Measurements from ENCODE around the gene AXIN2.
A peak's percentile ranks its signal among the peaks of the same experiment; 100 is the strongest.
"Not testable (repeated sequence)": the region's sequence is repeated elsewhere in the genome, so short reads cannot be mapped to it uniquely, and the experiment has no call there.

AXIN2 gene

GRCh38 chr17:65495122-65496055, 66.1 kb downstream of the AXIN2 start:
- H3K4me3 ChIP-seq = no peak overlapping the region
- no peak for TF ChIP-seq CTCF (IDR thresholded peaks at IDR 0.05)
- H3K27ac ChIP-seq = no peak overlapping the region
- no peak for DNase-seq (ENCODE audit: low spot score)

- DNase-seq (ENCODE audit: low spot score) = no peak
- Histone ChIP-seq H3K4me3 (no peak overlapping the region), H3K27ac (no peak overlapping the region)
- no peak for TF ChIP-seq CTCF (IDR thresholded peaks at IDR 0.05)
These were observed 71.9 kb downstream of the AXIN2 start for GRCh38 chr17:65489413-65490155.

GRCh38 chr17:65488665-65489064, 72.8 kb downstream of the AXIN2 start:
- H3K27ac ChIP-seq = no peak overlapping the region
- no peak for TF ChIP-seq CTCF (IDR thresholded peaks at IDR 0.05)
- DNase-seq (ENCODE audit: low spot score) = no peak

GRCh38 chr17:65487990-65488389, 73.5 kb downstream of the AXIN2 start:
- no peak for DNase-seq (ENCODE audit: low spot score)
- no peak overlapping the region for H3K27ac ChIP-seq
- no peak for TF ChIP-seq CTCF (IDR thresholded peaks at IDR 0.05)
- no peak overlapping the region for H3K4me3 ChIP-seq

More at GRCh38 chr17:65488665-65489064, 72.8 kb downstream of the AXIN2 start:
- no peak overlapping the region for H3K4me3 ChIP-seq

GRCh38 chr17:65487161-65487560, 74.3 kb downstream of the AXIN2 start:
- Histone ChIP-seq H3K27ac (no peak overlapping the region), H3K4me3 (no peak overlapping the region)
- TF ChIP-seq CTCF (IDR thresholded peaks at IDR 0.05) = no peak
- no peak for DNase-seq (ENCODE audit: low spot score)

- no peak for TF ChIP-seq CTCF (IDR thresholded peaks at IDR 0.05)
- H3K4me3 ChIP-seq = no peak overlapping the region
- DNase-seq (ENCODE audit: low spot score) = peak; percentile 90
- H3K27ac ChIP-seq = peak overlapping the region; percentile 51 to 87
These were observed 75.8 kb downstream of the AXIN2 start for GRCh38 chr17:65485388-65486299.

GRCh38 chr17:65484405-65484804, 77.0 kb downstream of the AXIN2 start:
- DNase-seq (ENCODE audit: low spot score); H3K27ac ChIP-seq; H3K4me3 ChIP-seq: not testable (repeated sequence)
